ENCODE data around the gene SEMA4A.

GRCh38 chr1:156119503-156120209, 33.7 kb upstream of the SEMA4A start:
- peak in 2 of 5 experiments; percentile 14 to 17 for TF ChIP-seq CTCF (IDR thresholded peaks at IDR 0.05)
- no peak for TF ChIP-seq EP300 (IDR thresholded peaks at IDR 0.05)
- TF ChIP-seq POLR2A (IDR thresholded peaks at IDR 0.05) = no peak
